ENCODE results near the gene TMIE.

Gene TMIE, protein sequence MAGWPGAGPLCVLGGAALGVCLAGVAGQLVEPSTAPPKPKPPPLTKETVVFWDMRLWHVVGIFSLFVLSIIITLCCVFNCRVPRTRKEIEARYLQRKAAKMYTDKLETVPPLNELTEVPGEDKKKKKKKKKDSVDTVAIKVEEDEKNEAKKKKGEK

GRCh38 chr3:46701181-46701939 lies at the start of gene TMIE:
Gene TMIE (plus strand): TSS chr3:46701392. CDS start chr3:46701488, 96 bp downstream.
- no peak for DNase-seq (ENCODE audit: low read depth)
- TF ChIP-seq, protein P1, sequence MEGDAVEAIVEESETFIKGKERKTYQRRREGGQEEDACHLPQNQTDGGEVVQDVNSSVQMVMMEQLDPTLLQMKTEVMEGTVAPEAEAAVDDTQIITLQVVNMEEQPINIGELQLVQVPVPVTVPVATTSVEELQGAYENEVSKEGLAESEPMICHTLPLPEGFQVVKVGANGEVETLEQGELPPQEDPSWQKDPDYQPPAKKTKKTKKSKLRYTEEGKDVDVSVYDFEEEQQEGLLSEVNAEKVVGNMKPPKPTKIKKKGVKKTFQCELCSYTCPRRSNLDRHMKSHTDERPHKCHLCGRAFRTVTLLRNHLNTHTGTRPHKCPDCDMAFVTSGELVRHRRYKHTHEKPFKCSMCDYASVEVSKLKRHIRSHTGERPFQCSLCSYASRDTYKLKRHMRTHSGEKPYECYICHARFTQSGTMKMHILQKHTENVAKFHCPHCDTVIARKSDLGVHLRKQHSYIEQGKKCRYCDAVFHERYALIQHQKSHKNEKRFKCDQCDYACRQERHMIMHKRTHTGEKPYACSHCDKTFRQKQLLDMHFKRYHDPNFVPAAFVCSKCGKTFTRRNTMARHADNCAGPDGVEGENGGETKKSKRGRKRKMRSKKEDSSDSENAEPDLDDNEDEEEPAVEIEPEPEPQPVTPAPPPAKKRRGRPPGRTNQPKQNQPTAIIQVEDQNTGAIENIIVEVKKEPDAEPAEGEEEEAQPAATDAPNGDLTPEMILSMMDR (conservative IDR thresholded peaks at IDR 0.05; ENCODE audit: control insufficient read depth, insufficient read depth, low read depth, low read length): no peak
- H3K4me3 ChIP-seq (ENCODE audit: control insufficient read depth, low read depth, low read length): no peak within 1 kb of the TSS

GRCh38 chr3:46655271-46655670 lies 45.9 kb upstream of the TMIE start:
- peak; percentile 38 for DNase-seq (ENCODE audit: low read depth)
- no peak overlapping the region for H3K4me3 ChIP-seq (ENCODE audit: control insufficient read depth, low read depth, low read length)
- TF ChIP-seq, protein P1 (conservative IDR thresholded peaks at IDR 0.05; ENCODE audit: control insufficient read depth, insufficient read depth, low read depth, low read length): no peak

DNA sequence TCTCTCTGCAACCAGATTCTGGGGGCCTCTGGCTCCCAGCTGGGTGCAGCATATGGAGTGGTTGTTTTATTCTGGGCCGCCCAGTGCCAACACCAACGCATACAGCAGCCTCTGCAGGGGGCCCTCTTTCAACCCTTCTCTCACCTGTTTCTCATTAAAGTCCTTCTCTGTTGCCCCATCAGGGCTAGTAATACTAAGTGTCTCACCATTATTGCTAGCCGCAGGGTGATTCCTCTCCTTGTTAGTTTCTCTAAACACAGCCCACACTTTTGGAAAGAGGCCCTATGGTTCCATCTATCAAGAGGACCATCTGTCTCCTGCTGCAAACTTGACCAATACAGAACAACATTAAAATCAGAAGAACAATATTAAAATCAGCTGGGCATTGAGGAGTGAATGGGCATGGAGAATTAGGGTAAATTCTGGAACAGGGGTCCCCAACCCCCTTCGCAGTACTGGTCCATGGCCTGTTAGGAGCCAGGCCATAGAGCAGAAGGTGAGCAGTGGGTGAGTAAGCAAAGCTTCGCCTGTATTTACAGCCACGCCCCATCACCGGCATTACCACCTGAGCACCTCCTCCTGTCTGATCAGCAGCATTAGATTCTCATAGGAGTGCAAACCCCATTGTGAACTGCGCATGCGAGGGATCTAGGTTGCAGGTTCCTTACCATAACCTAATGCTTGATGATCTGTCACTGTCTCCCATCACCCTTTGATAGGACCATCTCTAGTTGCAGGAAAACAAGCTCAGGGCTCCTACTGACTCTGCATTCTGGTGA lies 44.2 kb upstream of the TMIE start:
- TF ChIP-seq, protein P1 (conservative IDR thresholded peaks at IDR 0.05; ENCODE audit: control insufficient read depth, insufficient read depth, low read depth, low read length): no peak
- H3K4me3 ChIP-seq (ENCODE audit: control insufficient read depth, low read depth, low read length): no peak overlapping the region
- DNase-seq (ENCODE audit: low read depth): peak; percentile 64

GRCh38 chr3:46659285-46659684 lies 41.9 kb upstream of the TMIE start:
- TF ChIP-seq, protein P1 (conservative IDR thresholded peaks at IDR 0.05; ENCODE audit: control insufficient read depth, insufficient read depth, low read depth, low read length): no peak
- no peak for DNase-seq (ENCODE audit: low read depth)

GRCh38 chr3:46660003-46660402 lies 41.2 kb upstream of the TMIE start:
- DNase-seq (ENCODE audit: low read depth): no peak
- TF ChIP-seq, protein P1 (conservative IDR thresholded peaks at IDR 0.05; ENCODE audit: control insufficient read depth, insufficient read depth, low read depth, low read length): no peak
- no peak overlapping the region for H3K4me3 ChIP-seq (ENCODE audit: control insufficient read depth, low read depth, low read length)

More at GRCh38 chr3:46659285-46659684, 41.9 kb upstream of the TMIE start:
- H3K4me3 ChIP-seq (ENCODE audit: control insufficient read depth, low read depth, low read length): no peak overlapping the region

DNA sequence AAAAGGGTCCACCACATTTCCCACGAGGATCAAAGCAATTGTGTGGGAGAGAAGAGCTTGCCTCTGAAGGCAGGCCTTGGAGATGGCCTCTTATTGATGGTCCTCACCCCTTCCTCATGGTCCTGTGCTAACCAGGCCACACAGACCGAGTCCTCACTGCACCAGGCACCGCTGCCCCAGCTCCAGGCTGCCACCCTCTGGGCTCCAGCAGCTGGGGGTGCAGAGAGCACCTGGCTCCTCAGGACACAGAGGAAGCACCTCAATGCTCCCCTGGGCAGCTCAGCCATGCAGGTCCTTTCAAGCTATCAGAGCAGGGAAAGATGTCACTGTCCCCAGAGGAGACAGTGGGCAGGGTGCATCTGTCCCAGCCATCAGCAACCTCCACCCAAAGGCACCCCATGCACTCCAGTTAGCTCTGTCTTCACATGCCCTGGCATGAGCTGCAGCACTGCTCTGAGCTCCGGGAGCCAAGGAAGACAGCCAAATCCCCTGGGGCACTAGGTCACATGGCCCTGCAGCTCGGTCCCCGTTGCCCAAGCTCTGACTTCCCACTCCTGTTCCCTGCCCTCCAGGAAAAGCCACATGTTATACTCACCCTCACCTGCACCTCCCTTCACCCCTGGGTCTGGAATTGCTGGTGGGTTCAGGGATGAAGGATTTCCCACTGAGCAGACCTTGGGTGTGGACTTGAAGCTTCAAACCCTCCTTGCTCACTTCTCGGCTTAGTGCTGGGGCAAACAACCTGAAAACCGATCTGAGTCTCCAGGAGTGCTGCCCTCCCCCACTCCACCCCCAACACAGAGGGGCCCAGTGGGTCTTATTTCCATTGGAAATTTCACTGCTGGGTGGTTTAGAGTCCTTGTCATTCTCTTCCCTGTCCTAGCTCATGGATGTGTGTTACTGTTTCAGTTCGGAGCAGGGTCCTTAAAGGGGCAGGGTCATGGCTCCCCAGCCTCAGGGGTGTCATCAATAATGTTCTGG lies 40.4 kb upstream of the TMIE start:
- DNase-seq (ENCODE audit: low read depth): no peak
- no peak overlapping the region for H3K4me3 ChIP-seq (ENCODE audit: control insufficient read depth, low read depth, low read length)
- TF ChIP-seq, protein P1 (conservative IDR thresholded peaks at IDR 0.05; ENCODE audit: control insufficient read depth, insufficient read depth, low read depth, low read length): no peak
